OCI-LY1 (cell line): Measurements from ENCODE around the gene PTGER3.

Source experiments
- H2AFZ ChIP-seq: fragments of 200-600 bp; sonication (generic), shearing (Covaris generic); 2 replicates; pipeline ENCODE4 v1.6.0; 2014; ENCODE audit warnings: antibody characterized with exemption, mild to moderate bottlenecking, low read length
- H3F3A ChIP-seq: fragments of 200-600 bp; sonication (generic), shearing (Covaris generic); 2 replicates; pipeline ENCODE4 v1.6.0; 2014; ENCODE audit warnings: mild to moderate bottlenecking, antibody characterized with exemption, low read length, moderate library complexity; ENCODE audit not compliant: insufficient read depth
- H3K27ac ChIP-seq: fragments of 200-600 bp; sonication (generic); 2 replicates; pipeline ENCODE4 v1.5.1; 2014; ENCODE audit warnings: low read length, mixed run types, mild to moderate bottlenecking, low read depth; ENCODE audit not compliant: poor library complexity, severe bottlenecking
- H3K27me3 ChIP-seq: fragments of 200-600 bp; sonication (generic); 2 replicates; pipeline ENCODE4 v1.6.0; 2014; ENCODE audit warnings: antibody characterized with exemption, mild to moderate bottlenecking, low read length, moderate library complexity; ENCODE audit not compliant: insufficient read depth
- H3K36me3 ChIP-seq: fragments of 200-600 bp; sonication (generic); 2 replicates; pipeline ENCODE4 v1.6.1; 2014; ENCODE audit warnings: mild to moderate bottlenecking, antibody characterized with exemption, low read length, moderate library complexity, mixed read lengths; ENCODE audit not compliant: insufficient read depth
- H3K4me1 ChIP-seq: fragments of 200-600 bp; sonication (generic); 2 replicates; pipeline ENCODE4 v1.5.1; 2014; ENCODE audit warnings: mild to moderate bottlenecking, low read length, moderate library complexity; ENCODE audit not compliant: insufficient read depth, severe bottlenecking
- H3K4me2 ChIP-seq: fragments of 200-600 bp; sonication (generic), shearing (Covaris generic); 2 replicates; pipeline ENCODE4 v1.6.1; 2014; ENCODE audit warnings: low read length
- H3K4me3 ChIP-seq: fragments of 200-600 bp; sonication (generic); 2 replicates; pipeline ENCODE4 v1.5.1; 2014; ENCODE audit warnings: low read length, low read depth, mild to moderate bottlenecking, mixed read lengths; ENCODE audit not compliant: poor library complexity, severe bottlenecking
- H3K79me2 ChIP-seq: fragments of 200-600 bp; shearing (Covaris generic); 2 replicates; pipeline ENCODE4 v1.6.1; 2016; ENCODE audit warnings: mixed run types, low read length, mixed read lengths; ENCODE audit not compliant: insufficient read depth
- H3K9ac ChIP-seq: fragments of 200-600 bp; sonication (generic), shearing (Covaris generic); 2 replicates; pipeline ENCODE4 v1.6.1; 2014; ENCODE audit warnings: mild to moderate bottlenecking, low read length, mixed read lengths
- H3K9me2 ChIP-seq: fragments of 200-600 bp; sonication (generic), shearing (Covaris generic); 2 replicates; pipeline ENCODE4 v1.6.1; 2014; ENCODE audit warnings: low read depth, mild to moderate bottlenecking, low read length, mixed read lengths
- H3K9me3 ChIP-seq: fragments of 200-600 bp; shearing (Covaris generic); 2 replicates; pipeline ENCODE4 v1.6.1; 2014; ENCODE audit warnings: low read length, mixed read lengths
- H4K20me1 ChIP-seq: fragments of 200-600 bp; sonication (generic), shearing (Covaris generic); 2 replicates; pipeline ENCODE4 v1.6.0; 2016; ENCODE audit warnings: mild to moderate bottlenecking, low read length; ENCODE audit not compliant: insufficient read depth
- CTCF ChIP-seq: fragments of 200-600 bp; sonication (generic), shearing (Covaris generic); IDR thresholded peaks from 2 replicates; pipeline ENCODE4 v1.5.1; 2017; ENCODE audit warnings: mild to moderate bottlenecking, antibody characterized with exemption, low read length, moderate library complexity, mixed read lengths
- EZH2 ChIP-seq: fragments of 200-600 bp; sonication (generic), shearing (Covaris generic); IDR thresholded peaks from 2 replicates; pipeline ENCODE4 v1.8.0; 2017; ENCODE audit warnings: borderline replicate concordance, mixed run types, mild to moderate bottlenecking, antibody characterized with exemption, low read length, moderate library complexity, mixed read lengths

PTGER3 gene

GRCh38 chr1:71047635-71048607, at the start of gene PTGER3:
Gene PTGER3, minus strand, starts transcription at chr1:71047816. Its CDS starts 239 bp downstream, at chr1:71047577.
- H3K9me3 ChIP-seq, result no peaks in the 10 kb centered on the region
- H4K20me1 ChIP-seq, result no peaks in the 10 kb centered on the region
- H3K79me2 ChIP-seq, result no peaks in the 10 kb centered on the region
- H3K4me3 ChIP-seq, result no peak within 1 kb of the TSS
- no peak within 1 kb of the TSS for H3K9ac ChIP-seq
- H2AFZ ChIP-seq, result no peak within 1 kb of the TSS
- no peak within 1 kb of the TSS for H3K4me2 ChIP-seq
- no peaks in the 10 kb centered on the region for H3F3A ChIP-seq
- no peak for TF ChIP-seq CTCF
- no peak for TF ChIP-seq EZH2
- no peaks in the 10 kb centered on the region for H3K36me3 ChIP-seq
- no peaks in the 10 kb centered on the region for H3K9me2 ChIP-seq
- H3K4me1 ChIP-seq, result no peaks in the 10 kb centered on the region
- no peaks in the 10 kb centered on the region for H3K27me3 ChIP-seq
- no peak within 1 kb of the TSS for H3K27ac ChIP-seq

- no peaks in the 10 kb centered on the region for H3K9me3 ChIP-seq
- H3K4me1 ChIP-seq, result no peaks in the 10 kb centered on the region
- no peak overlapping the region for H3K9ac ChIP-seq
- no peak for TF ChIP-seq CTCF
- TF ChIP-seq EZH2, result no peak
- H3K79me2 ChIP-seq, result no peaks in the 10 kb centered on the region
- H3K27me3 ChIP-seq, result no peaks in the 10 kb centered on the region
- H3K36me3 ChIP-seq, result no peaks in the 10 kb centered on the region
- H2AFZ ChIP-seq, result no peak overlapping the region
- H3K4me2 ChIP-seq, result no peak overlapping the region
- H3F3A ChIP-seq, result no peaks in the 10 kb centered on the region
- H3K27ac ChIP-seq, result no peak overlapping the region
- no peaks in the 10 kb centered on the region for H3K9me2 ChIP-seq
- H3K4me3 ChIP-seq, result no peak overlapping the region
- no peaks in the 10 kb centered on the region for H4K20me1 ChIP-seq
Observed at GRCh38 chr1:71094913-71095312, 47.3 kb upstream of the PTGER3 start.

- no peak overlapping the region for H3K27ac ChIP-seq
- H3K79me2 ChIP-seq, result no peaks in the 10 kb centered on the region
- TF ChIP-seq CTCF (peak; percentile 13; the same call in 1 of the 2 replicates), EZH2 (no peak)
- H2AFZ ChIP-seq, result no peak overlapping the region
- no peaks in the 10 kb centered on the region for H3K36me3 ChIP-seq
- no peak overlapping the region for H3K4me2 ChIP-seq
- H3F3A ChIP-seq, result no peaks in the 10 kb centered on the region
- no peak overlapping the region for H3K4me3 ChIP-seq
- H3K9me3 ChIP-seq, result no peaks in the 10 kb centered on the region
- no peak overlapping the region for H3K9ac ChIP-seq
- H3K9me2 ChIP-seq, result no peaks in the 10 kb centered on the region
- no peaks in the 10 kb centered on the region for H4K20me1 ChIP-seq
- no peaks in the 10 kb centered on the region for H3K4me1 ChIP-seq
- no peaks in the 10 kb centered on the region for H3K27me3 ChIP-seq
Observed at GRCh38 chr1:71093938-71094337, 46.3 kb upstream of the PTGER3 start.
